Endometrial microvascular endothelial cells (primary cell): ENCODE results near the gene CCNYL1. TPM values are rescaled to one million over a fixed set of nuclear protein-coding genes. Genes with fewer than 3 reads are reported as not detected.
"Not testable (repeated sequence)": the region's sequence is repeated elsewhere in the genome, so short reads cannot be mapped to it uniquely, and the experiment has no call there.

Source experiments
- in situ Hi-C: cut with HindIII; loops from 2 replicates; pipeline ENCODE4 v1.10.0; 2017; ENCODE audit warnings: low sequenced_read_pairs, low pct_unique_long_range_greater_than_20kb; ENCODE audit errors: inconsistent ontology term
- total RNA-seq: library from RNA; depleted of rRNA; stranded (reverse); fragments of >200 nt; gene quantifications from one replicate; pipeline ENCODE4 v1.2.3, GENCODE V29; 2015; ENCODE audit errors: inconsistent ontology term

Gene CCNYL1
- total RNA-seq, 1 donor from 2014 or later, result 25.7 TPM

- in situ Hi-C loops, result no loop called here
These were observed 16.6 kb upstream of the CCNYL1 start for GRCh38 chr2:207694811-207695281.

GRCh38 chr2:207695293-207695692, 16.1 kb upstream of the CCNYL1 start:
- in situ Hi-C loops, result no loop called here

- in situ Hi-C loops, result not testable (repeated sequence)
These were observed 14.5 kb upstream of the CCNYL1 start for GRCh38 chr2:207696911-207697310.

- in situ Hi-C loops, result no loop called here
These were observed 14.0 kb upstream of the CCNYL1 start for GRCh38 chr2:207697411-207697810.

GRCh38 chr2:207698301-207698700, 13.1 kb upstream of the CCNYL1 start:
- in situ Hi-C loops, result no loop called here

- in situ Hi-C loops, result no loop called here
These were observed 7.4 kb upstream of the CCNYL1 start for GRCh38 chr2:207704078-207704477.

GRCh38 chr2:207704671-207705070, 6.8 kb upstream of the CCNYL1 start:
- in situ Hi-C loops, result no loop called here

GRCh38 chr2:207706936-207707860, 4.2 kb upstream of the CCNYL1 start:
- in situ Hi-C loops, result no loop called here

- in situ Hi-C loops, result no loop called here
These were observed 500 bp downstream of the CCNYL1 start for GRCh38 chr2:207711750-207712530.

- in situ Hi-C loops, result no loop called here
These were observed 4.6 kb downstream of the CCNYL1 start for GRCh38 chr2:207716056-207716455.

GRCh38 chr2:207718521-207718920, 7.1 kb downstream of the CCNYL1 start:
- in situ Hi-C loops, result no loop called here

GRCh38 chr2:207719008-207719407, 7.6 kb downstream of the CCNYL1 start:
- in situ Hi-C loops, result no loop called here

- in situ Hi-C loops, result not testable (repeated sequence)
These were observed 8.2 kb downstream of the CCNYL1 start for GRCh38 chr2:207719655-207720054.

GRCh38 chr2:207720517-207721187, 9.2 kb downstream of the CCNYL1 start:
- in situ Hi-C loops, result no loop called here

GRCh38 chr2:207722773-207723424, 11.5 kb downstream of the CCNYL1 start:
- in situ Hi-C loops, result no loop called here

GRCh38 chr2:207723425-207723787, 12.0 kb downstream of the CCNYL1 start:
- in situ Hi-C loops, result not testable (repeated sequence)

GRCh38 chr2:207724113-207724512, 12.7 kb downstream of the CCNYL1 start:
- in situ Hi-C loops, result no loop called here

GRCh38 chr2:207725873-207726578, 14.6 kb downstream of the CCNYL1 start:
- in situ Hi-C loops, result no loop called here
